GM19238 (cell line): Measurements from ENCODE around the gene SUMF1.
"Not testable (repeated sequence)": the region's sequence is repeated elsewhere in the genome, so short reads cannot be mapped to it uniquely, and the experiment has no call there.

Experiments
- DNase-seq: peaks from one replicate; pipeline ENCODE4 v3.0.0; 2011; ENCODE audit warnings: low spot score; ENCODE audit not compliant: insufficient read length

Gene SUMF1

DNA sequence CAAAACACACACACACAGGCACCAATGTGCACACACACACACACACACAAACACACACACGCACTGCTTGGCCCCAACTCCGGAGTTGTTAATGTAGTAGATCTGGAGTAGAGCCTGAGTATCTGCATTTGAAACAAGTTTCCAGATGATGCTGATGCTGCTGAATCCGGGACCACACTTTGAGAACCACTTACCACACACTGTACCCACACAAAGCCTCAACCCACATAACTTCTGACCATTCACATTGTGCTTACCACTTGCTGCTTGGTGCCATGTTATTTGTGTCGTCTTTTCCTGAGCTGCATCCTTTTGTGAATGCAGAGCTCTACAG lies 127.0 kb downstream of the SUMF1 start:
- DNase-seq = no peak

DNA sequence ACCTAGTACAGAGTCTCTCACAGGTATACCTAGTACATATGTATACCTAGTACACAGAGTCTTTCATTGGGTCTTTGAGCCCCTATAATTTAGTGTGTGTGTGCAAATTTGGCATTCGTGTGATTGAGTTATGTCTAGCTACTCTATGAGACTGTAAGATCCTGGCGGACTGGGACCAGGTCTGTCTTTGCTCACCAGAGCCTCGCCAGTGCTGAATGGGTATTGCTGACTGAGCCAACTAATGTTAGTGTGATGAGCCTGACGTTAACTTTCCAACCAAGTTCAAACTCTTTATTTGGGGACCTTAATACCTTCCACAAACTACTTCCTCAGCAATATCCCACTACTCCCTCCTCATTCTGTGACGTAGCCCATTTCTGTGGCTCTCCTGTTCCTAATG lies 128.3 kb downstream of the SUMF1 start:
- DNase-seq = no peak

DNA sequence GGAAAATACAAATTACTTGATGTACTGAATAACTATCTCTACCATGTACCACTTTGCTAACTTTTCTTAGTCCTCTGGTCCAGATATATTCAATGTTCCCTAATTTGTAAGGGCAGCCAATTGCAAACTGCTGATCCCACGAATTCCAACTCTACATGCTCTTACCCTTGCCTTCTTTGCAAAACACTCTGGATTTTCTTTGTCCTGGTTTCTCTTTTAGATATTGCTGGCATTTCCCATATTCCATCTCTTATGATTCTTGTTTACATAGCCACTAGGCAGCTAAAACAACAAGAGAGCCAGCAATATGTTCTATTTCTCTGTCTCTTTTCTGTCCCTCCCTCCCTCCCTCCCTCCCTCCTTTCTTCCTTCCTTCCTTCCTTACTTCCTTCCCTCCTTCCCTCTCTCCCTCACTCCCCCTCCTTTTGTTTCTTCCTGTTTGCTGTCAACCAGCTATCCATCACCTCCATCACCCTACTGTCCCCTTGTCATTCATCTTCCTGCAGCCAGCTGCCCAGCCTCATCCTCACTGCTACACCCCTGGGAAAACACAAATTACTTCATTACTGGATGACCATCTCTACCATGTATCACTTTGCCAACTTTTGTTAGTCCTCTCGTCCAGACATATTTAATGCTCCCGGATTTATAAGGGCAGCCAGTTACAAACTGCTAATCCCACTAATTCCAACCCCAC lies 130.1 kb downstream of the SUMF1 start:
- no peak for DNase-seq

DNA sequence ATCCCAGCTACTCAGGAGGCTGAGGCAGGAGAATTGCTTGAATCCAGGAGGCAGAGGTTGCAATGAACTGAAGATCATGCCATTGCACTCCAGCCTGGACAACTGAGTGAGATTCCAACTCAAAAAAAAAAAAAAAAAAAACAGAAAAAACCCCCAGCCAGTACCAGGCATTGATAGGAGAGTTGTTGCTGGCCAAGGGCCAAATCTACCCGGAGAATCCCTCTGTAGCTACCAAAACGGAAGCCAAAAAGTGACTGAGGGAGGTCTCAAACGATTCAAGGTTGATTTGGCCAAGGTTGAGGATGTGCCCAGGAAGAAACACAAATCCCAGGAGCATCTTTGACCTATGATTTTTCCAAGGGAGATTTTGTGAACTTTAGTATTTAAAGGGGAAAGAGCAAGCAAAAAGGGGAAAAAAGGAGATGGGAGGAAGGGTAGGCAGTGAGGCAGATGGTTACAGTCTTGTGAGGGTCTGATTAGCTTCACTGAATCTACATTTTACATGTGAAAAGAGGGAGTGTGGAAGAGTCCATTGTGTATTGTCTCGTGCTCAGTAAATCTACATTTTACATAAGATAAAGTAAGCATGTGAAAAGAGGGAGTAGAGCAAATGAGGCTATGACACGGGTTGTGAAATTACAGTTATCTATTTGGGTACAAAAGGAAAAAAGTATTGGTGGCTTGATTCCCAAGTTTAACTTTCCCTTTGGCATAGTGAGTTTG lies 131.1 kb downstream of the SUMF1 start:
- no peak for DNase-seq

DNA sequence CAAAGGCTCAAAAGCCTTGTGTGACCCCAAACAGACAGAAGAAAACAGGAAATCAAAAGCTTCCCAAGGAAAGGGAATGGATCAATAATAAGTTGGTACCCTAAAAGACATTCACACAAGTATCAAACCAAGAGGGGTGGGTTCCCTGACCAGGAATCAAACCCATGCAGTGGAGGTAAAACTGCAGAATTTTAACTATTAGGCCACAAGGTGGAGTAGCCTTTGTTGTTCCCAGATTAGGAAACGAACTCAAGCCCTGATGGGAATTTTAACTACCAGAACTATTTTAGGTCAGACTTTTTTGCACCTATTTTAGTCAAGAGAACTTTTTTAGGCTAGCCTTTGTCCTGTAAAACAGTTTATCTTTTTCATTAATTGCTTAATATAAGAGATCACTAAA lies 132.5 kb downstream of the SUMF1 start:
- DNase-seq = no peak

DNA sequence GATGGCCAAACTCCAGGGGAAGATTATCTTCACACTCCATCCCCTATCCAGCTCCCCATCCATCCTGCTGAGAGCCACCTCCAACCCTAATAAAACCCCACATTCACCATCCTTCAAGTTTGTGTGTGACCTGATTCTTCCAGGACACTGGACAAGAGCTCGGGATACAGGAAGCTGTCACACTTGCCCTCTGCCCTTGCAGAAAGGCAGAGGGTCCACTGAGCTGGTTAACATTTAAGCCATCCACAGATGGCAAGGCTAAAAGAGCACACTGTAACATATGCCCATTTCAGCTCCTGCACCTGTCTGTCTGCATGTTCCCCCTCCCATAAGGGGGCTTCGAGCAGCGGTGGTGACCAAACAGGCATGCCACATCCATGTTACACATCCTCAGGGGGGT lies 134.1 kb downstream of the SUMF1 start:
- DNase-seq = no peak

DNA sequence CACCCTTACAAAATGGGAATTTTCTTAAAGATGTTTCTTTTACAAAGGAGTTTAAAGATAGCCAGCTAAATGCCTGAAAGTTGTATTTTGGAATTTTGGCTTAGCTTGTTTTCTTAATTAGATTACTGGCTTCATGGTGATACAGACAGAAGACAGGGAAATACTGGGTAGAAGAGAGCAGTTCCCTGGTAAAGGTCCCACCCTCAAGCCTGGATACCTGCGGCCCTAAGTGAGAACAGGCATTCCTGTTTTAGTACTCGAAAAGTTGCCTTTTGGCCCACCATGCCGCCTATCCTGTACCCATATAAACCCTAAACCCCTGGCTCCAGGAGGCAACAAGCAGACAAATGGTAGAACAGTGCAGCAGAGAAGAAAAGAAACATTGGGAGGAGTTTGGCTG lies 134.5 kb downstream of the SUMF1 start:
- DNase-seq = no peak

DNA sequence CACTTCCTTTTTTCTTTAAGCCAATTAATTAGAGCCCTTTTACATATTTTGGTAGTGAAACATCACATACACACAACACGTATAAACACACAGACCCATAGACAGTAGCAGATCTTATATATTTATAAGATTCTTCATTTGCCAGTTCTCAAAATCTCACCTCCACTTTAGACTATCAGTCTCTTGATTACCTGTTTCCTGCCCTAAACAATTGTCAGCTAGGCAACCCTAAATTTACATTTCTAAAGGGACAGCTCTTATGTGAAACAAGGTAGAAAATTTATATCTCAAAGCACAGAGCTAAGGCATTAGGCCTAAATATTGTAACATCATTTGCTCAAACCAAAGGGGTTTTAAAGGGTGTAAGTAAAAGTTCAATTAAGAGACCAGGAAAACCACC lies 135.0 kb downstream of the SUMF1 start:
- DNase-seq = no peak

DNA sequence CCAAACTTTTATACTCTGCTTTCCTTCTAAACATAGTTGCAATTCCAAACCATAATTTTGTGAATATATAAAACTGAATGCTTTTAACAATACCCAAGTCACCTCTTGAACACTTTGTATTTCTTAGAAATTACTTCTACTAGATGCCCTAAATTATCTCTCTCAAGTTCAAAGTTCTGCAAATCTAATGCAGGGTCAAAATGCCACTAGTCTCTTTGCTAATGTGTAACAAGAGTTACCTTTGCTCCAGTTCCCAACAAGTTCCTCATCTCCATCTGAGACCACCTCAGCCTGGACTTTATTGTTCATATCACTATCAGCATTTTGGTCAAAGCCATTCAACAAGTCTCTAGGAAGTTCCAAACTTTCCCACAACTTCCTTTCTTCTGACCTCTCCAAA lies 137.3 kb downstream of the SUMF1 start:
- not testable (repeated sequence) for DNase-seq

DNA sequence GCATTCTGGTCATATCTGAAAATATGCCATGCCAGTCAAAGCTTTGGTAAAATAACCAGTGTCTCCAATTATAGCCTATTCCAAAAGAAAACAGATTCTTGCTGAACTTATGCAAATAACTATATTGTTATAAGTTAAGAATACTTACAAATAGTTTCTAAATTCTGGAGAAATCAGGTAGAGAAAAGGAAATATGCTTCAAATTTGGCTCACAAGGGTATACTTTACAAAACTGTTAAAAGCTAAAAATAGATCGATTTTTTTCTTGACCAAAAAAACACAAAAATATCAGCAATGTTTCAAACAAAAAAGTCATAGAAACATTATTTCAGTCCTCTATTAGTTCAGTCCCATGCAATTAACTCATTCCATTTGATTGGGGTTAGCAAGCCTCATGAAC lies 140.2 kb downstream of the SUMF1 start:
- DNase-seq = no peak

DNA sequence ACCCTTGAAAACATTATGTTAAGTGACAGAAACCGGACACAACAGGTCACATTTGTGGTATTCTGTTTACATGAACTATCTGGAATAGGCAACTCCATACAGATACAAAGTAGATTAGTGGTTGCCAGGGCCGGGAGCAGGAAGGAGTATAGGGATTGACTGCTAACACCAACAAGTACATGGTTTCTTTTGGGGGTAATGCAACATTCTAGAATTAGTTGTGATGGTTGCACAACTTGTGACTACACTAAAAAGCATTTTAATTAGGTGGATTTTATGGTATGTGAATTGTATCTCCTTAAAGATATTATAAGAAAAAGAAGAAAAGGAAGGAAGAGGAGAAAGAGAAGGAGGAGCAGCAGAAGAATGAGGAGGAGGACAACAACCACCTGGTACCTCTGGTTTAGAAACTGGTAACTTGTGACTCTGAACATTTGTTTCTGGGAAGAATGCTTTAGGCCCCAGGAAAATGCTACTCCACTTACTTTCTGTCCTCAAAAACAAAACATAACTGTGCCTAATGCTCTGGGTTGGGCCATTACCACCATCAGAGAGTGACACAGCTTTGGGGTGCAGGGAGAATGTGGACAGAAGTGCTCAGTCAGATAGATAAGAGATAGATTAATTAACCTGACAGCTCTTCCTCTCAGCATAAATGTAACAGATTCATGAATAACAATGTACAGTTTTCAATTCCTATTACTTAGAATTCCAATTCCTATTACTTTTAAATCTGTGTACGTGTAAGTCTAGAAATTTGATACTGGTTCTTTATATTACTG lies 143.6 kb downstream of the SUMF1 start:
- no peak for DNase-seq

DNA sequence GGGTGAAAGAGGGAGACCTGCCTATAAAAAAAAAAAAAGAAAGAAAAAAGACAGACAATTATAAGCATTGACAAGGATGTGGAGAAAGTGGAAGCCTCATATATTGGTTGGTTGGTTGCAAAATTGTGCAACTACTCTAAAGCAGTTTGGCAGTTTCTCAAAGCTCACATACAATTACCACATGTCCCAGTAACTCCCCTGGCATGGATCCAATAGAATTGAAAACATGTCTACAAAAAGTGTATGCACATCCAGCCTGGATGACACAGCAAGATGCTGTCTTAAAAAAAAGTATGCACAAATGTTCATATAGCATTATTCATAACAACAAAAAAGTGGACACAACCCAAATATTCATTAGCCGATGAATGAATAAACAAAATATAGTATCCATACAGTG lies 144.4 kb downstream of the SUMF1 start:
- DNase-seq = no peak

DNA sequence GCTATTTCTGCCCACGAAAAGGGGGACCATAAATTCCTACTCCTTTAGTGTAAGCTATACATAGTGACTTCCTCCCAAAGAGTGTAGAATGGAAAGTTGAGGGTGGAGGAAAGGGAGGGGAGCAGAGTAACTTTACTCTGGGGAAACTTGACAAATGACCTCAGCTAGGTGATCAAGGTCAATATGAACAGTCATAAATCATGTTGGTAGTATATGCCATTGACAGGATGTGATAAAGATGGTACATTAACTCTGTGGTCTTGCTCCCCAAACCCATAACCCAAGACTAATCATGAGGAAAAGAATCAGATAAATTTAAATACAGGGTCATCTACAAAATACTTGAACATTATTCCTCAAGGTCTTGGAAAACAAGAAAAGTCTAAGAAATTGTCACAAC lies 145.3 kb downstream of the SUMF1 start:
- DNase-seq = no peak

DNA sequence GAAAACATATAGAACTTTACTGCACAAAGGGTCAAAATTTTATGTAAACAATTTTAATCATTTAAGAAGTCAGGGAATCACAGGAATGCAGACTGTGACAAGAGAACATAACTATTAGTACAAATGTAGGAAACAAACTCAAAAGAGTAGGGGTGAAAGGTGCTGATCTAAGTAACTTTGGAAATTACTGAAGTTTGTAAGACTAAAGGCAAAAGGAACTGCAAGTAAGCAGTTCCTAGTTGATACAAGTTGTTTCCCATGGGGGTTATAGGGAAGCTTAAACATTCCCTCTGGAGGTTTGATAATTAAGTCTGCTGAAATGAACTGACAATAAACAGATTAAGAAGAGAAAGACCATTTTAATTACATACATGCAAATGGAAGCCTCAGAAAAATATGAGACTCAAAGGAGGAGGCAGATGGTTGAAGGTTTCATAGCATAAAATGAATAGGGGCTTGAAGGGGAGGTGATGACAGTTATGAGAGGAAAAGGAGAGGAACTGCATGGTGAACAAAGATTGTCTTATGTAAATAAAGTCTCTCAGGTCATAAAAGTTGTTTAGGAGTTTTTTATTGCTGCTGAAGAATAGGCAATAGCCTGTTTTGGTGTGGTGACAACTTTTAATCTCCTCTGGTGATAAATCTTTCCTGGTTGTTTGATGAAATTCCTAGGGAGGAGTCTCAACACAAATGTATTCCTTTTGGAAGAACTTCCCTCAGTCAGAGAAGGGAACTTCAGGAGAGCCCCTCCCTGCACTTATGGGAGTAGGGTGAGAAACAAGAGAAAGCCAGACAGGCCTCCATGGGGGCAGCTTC lies 146.8 kb downstream of the SUMF1 start:
- no peak for DNase-seq

DNA sequence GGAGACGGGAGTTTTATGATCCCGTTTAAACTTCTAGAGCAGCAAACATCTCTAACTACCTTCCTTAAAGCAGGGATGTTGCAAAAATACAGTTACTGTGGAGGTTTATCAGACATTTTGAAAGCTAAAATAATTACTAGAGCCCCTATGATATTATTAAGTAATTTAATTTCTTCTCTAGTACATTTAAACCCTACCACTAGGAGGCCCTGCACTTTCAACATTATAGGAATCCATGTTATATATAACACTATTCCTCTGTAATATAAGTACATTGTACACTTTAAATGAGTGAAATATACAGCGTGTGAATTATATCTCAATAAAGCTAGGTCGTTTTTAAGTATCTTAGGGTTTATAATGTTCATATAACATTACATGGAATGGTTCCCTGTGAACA lies 152.4 kb downstream of the SUMF1 start:
- no peak for DNase-seq

DNA sequence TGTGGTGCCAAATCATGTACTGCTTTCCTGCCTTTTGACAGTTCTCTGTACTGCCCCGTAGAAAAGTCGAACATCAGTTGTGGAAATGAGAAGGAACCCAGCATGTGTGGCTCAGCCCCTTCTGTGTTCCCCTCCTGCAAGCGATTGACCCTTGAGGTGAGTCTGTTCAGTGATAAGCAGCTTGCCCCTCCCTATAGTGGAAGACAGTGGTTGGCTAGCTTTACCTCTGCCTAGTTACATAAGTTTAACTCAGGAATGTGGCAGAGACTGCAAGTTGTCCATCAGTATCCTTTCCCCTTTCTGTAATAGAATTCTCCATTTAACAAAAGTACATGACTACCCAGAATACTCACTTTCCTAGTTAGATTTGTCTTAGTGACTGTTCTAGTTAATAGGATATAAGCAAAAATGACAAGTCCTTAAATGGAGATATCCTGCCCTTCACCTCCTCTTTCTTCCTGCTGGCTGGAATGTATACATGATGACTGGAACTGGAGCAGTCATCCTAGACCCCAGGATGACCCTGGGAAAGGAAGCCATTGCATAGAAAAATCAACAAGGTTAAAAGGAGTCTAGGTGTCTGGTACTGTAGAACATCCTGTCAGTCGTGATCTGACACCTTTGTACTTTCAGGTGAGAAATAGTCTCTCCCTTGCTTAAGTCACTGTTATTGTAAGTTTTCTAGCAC lies 153.3 kb downstream of the SUMF1 start:
- DNase-seq = no peak

DNA sequence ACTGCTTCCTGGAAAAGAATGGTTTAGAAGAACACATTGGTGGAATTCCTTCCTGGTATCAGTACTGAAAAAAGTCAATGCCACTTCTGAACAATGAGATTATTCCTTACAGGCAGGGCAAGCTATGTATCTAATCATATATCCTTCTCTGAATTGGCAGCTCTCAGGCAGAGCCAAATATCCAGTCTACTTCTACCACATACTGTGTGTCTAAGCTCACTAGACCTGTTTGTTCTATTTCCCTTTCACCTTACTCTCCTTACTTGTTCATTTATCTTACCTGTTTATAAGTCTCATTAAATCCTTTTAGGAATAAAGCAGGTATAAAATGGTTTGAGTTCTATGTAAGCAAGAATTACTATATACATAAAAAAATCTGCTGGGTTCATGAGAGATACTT lies 155.6 kb downstream of the SUMF1 start:
- no peak for DNase-seq
